HG03442 (cell line): Measurements from ENCODE around the gene DGCR2.
"Not testable (repeated sequence)": the region's sequence is repeated elsewhere in the genome, so short reads cannot be mapped to it uniquely, and the experiment has no call there.

ENCODE experiments used
- ATAC-seq: cut with Tn5 transposase; IDR thresholded peaks from one replicate; pipeline ENCODE4 v1.9.1; 2021; ENCODE audit warnings: mild to moderate bottlenecking, moderate library complexity; ENCODE audit not compliant: unreplicated experiment

Gene DGCR2

GRCh38 chr22:19062139-19062942, 59.9 kb downstream of the DGCR2 start:
- no peak for ATAC-seq

GRCh38 chr22:19061471-19062138, 60.6 kb downstream of the DGCR2 start:
- no peak for ATAC-seq

- no peak for ATAC-seq
Observed at GRCh38 chr22:19060356-19061009, 61.7 kb downstream of the DGCR2 start.

GRCh38 chr22:19059481-19060278, 62.5 kb downstream of the DGCR2 start:
- ATAC-seq, result no peak

GRCh38 chr22:19058713-19059451, 63.3 kb downstream of the DGCR2 start:
- ATAC-seq, result no peak

- ATAC-seq, result no peak
Observed at GRCh38 chr22:19057999-19058491, 64.2 kb downstream of the DGCR2 start.

- no peak for ATAC-seq
Observed at GRCh38 chr22:19057539-19057938, 64.7 kb downstream of the DGCR2 start.

GRCh38 chr22:19056951-19057401, 65.2 kb downstream of the DGCR2 start:
- no peak for ATAC-seq

- no peak for ATAC-seq
Observed at GRCh38 chr22:19055801-19056200, 66.4 kb downstream of the DGCR2 start.

- no peak for ATAC-seq
Observed at GRCh38 chr22:19052941-19053541, 69.2 kb downstream of the DGCR2 start.

GRCh38 chr22:19051381-19052072, 70.7 kb downstream of the DGCR2 start:
- ATAC-seq, result no peak

GRCh38 chr22:19050847-19051246, 71.4 kb downstream of the DGCR2 start:
- ATAC-seq, result not testable (repeated sequence)

- ATAC-seq, result no peak
Observed at GRCh38 chr22:19050117-19050516, 72.1 kb downstream of the DGCR2 start.

- ATAC-seq, result no peak
Observed at GRCh38 chr22:19048531-19048930, 73.7 kb downstream of the DGCR2 start.

GRCh38 chr22:19047993-19048392, 74.2 kb downstream of the DGCR2 start:
- ATAC-seq, result no peak

GRCh38 chr22:19046719-19047609, 75.2 kb downstream of the DGCR2 start:
- ATAC-seq, result no peak

- ATAC-seq, result no peak
Observed at GRCh38 chr22:19046287-19046686, 75.9 kb downstream of the DGCR2 start.

GRCh38 chr22:19045094-19045493, 77.1 kb downstream of the DGCR2 start:
- no peak for ATAC-seq
